ENCODE data around the gene CHCHD6. TPM values are rescaled to one million over a fixed set of nuclear protein-coding genes. Genes with fewer than 3 reads are reported as not detected.

CHCHD6 gene
- total RNA-seq, 2 experiments from 2014 or later: 8.7 to 9.3 TPM

GRCh38 chr3:126885425-126885824 is 181.4 kb downstream of the CHCHD6 start:
- Mint-ChIP-seq H3K4me3 (no peak overlapping the region), H3K4me1 (ENCODE audit: low read depth) (peaks cover 4% of the 10 kb centered on the region), H3K27me3 (no peaks in the 10 kb centered on the region), H3K9me3 (no peaks in the 10 kb centered on the region), H3K36me3 (ENCODE audit: low read depth) (peaks cover 11% of the 10 kb centered on the region), H3K27ac (no peak overlapping the region)
- Histone ChIP-seq H3K4me3 (ENCODE audit: low read length) (no peak overlapping the region), H3K9me3 (ENCODE audit: control insufficient read depth in 1 of 2, insufficient read depth in 1 of 2, low read length in 2 of 2) (no peaks in the 10 kb centered on the region), H3K27me3 (ENCODE audit: control insufficient read depth in 1 of 2, insufficient read depth in 2 of 2, low read length in 2 of 2) (no peaks in the 10 kb centered on the region), H3K27ac (ENCODE audit: low read depth in 1 of 2, low read length in 2 of 2) (no peak overlapping the region), H3K36me3 (ENCODE audit: insufficient read depth, low read length) (no peaks in the 10 kb centered on the region), H3K4me1 (ENCODE audit: insufficient read depth, low read length) (no peaks in the 10 kb centered on the region)
- ChIA-PET POLR2A (no interaction called here), CTCF (no interaction called here)
- no peak for TF ChIP-seq CTCF (IDR thresholded peaks at IDR 0.05)
- DNase-seq: no peak
- no peak for ATAC-seq (ENCODE audit: poor library complexity)
- intact Hi-C loops (cut with DNase I, micrococcal nuclease): no loop called here

DNA sequence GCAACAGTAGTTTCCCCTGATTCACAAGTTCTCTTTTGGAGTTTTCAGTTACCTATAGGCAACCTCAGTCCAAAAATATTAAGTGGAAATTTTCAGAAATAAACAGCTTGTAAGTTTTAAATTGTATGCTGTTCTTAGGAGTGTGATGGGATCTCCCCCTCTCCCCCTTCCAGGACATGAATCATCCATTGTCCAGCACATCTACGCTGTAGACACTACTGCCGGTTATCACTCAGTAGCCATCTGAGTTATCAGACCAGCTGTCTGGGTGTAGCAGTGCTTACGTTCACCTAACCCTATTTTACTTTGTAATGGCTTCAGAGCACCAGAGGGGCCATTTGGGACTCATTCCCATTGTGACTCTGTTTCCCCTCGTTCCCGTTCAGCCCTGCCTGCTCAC is 182.2 kb downstream of the CHCHD6 start:
- Histone ChIP-seq H3K4me1 (ENCODE audit: insufficient read depth, low read length) (no peaks in the 10 kb centered on the region), H3K27me3 (ENCODE audit: control insufficient read depth in 1 of 2, insufficient read depth in 2 of 2, low read length in 2 of 2) (no peaks in the 10 kb centered on the region), H3K4me3 (ENCODE audit: low read length) (no peak overlapping the region), H3K36me3 (ENCODE audit: insufficient read depth, low read length) (no peaks in the 10 kb centered on the region), H3K9me3 (ENCODE audit: control insufficient read depth in 1 of 2, insufficient read depth in 1 of 2, low read length in 2 of 2) (no peaks in the 10 kb centered on the region), H3K27ac (ENCODE audit: low read depth in 1 of 2, low read length in 2 of 2) (no peak overlapping the region)
- peaks cover 14% of the 10 kb centered on the region for H3K36me3 Mint-ChIP-seq (ENCODE audit: low read depth)
- ATAC-seq (ENCODE audit: poor library complexity) (no peak), DNase-seq (no peak)
- POLR2A ChIA-PET: no interaction called here
- TF ChIP-seq CTCF (IDR thresholded peaks at IDR 0.05): no peak
- intact Hi-C loops (cut with DNase I, micrococcal nuclease): no loop called here
- CTCF ChIA-PET: no interaction called here
- no peaks in the 10 kb centered on the region for H3K27me3 Mint-ChIP-seq
- no peaks in the 10 kb centered on the region for H3K9me3 Mint-ChIP-seq
- no peak overlapping the region for H3K27ac Mint-ChIP-seq
- H3K4me3 Mint-ChIP-seq: no peak overlapping the region
- peaks cover 4% of the 10 kb centered on the region for H3K4me1 Mint-ChIP-seq (ENCODE audit: low read depth)

DNA sequence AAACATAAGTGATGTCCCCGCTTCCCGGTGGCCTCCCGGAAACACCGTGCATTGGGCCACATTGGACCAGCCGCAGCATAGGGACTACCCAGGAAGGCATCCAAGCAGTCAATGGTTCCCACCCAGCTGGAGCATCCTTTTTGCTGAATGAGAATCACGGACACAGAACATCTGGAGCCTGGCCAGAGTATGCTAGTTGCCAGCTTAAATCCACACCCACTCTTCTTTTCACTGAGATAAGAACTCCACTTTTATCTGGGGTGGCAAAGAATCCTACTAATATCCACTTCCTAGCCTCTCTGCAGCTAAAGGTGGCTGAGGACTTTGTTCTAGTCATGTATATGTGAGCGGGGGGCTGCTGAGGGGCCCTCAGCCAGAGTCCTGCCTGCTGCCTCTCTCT is 183.6 kb downstream of the CHCHD6 start:
- no peaks in the 10 kb centered on the region for H3K36me3 ChIP-seq (ENCODE audit: insufficient read depth, low read length)
- no peak overlapping the region for H3K4me3 ChIP-seq (ENCODE audit: low read length)
- no peaks in the 10 kb centered on the region for H3K9me3 Mint-ChIP-seq
- peaks cover 19% of the 10 kb centered on the region for H3K36me3 Mint-ChIP-seq (ENCODE audit: low read depth)
- no peaks in the 10 kb centered on the region for H3K4me1 ChIP-seq (ENCODE audit: insufficient read depth, low read length)
- DNase-seq (no peak), ATAC-seq (ENCODE audit: poor library complexity) (no peak)
- H3K4me3 Mint-ChIP-seq: no peak overlapping the region
- H3K27ac Mint-ChIP-seq: no peak overlapping the region
- H3K27me3 Mint-ChIP-seq: no peaks in the 10 kb centered on the region
- no peaks in the 10 kb centered on the region for H3K27me3 ChIP-seq (ENCODE audit: control insufficient read depth in 1 of 2, insufficient read depth in 2 of 2, low read length in 2 of 2)
- CTCF ChIA-PET: interaction anchor here (0.9 kb wide), 1 partner anchor 95 kb away, joined by 3 read pairs; no protein-coding TSS in a partner anchor
- intact Hi-C loops (cut with DNase I, micrococcal nuclease): no loop called here
- H3K4me1 Mint-ChIP-seq (ENCODE audit: low read depth): peaks cover 4% of the 10 kb centered on the region
- POLR2A ChIA-PET: no interaction called here
- TF ChIP-seq CTCF (IDR thresholded peaks at IDR 0.05): no peak
- no peaks in the 10 kb centered on the region for H3K9me3 ChIP-seq (ENCODE audit: control insufficient read depth in 1 of 2, insufficient read depth in 1 of 2, low read length in 2 of 2)
- H3K27ac ChIP-seq (ENCODE audit: low read depth in 1 of 2, low read length in 2 of 2): no peak overlapping the region
